GM12892 (cell line): ENCODE data around the gene TAX1BP3.

Experiments used
- POLR2A ChIP-seq: IDR thresholded peaks from 2 replicates; pipeline ENCODE4 v1.6.1; 2011; ENCODE audit warnings: low read depth, low read length, control low read depth
- POLR2AphosphoS5 ChIP-seq: IDR thresholded peaks from 2 replicates; pipeline ENCODE4 v1.6.1; 2011; ENCODE audit warnings: low read depth, low read length, control low read depth

- TF ChIP-seq POLR2A = peak; percentile 45; the same call in 1 of the 2 replicates
- no peak for TF ChIP-seq POLR2AphosphoS5
Observed at GRCh38 chr17:3695723-3696411, 27.5 kb upstream of the TAX1BP3 start, which contains the start of gene P2RX5.
